ENCODE results near the gene FOXO3. TPM values are rescaled to one million over a fixed set of nuclear protein-coding genes. Genes with fewer than 3 reads are reported as not detected.
A peak's percentile ranks its signal among the peaks of the same experiment; 100 is the strongest.
"Not testable (repeated sequence)": the region's sequence is repeated elsewhere in the genome, so short reads cannot be mapped to it uniquely, and the experiment has no call there.

FOXO3 gene
- total RNA-seq, 2 donors from 2014 or later = 33.4 to 61.7 TPM

DNA sequence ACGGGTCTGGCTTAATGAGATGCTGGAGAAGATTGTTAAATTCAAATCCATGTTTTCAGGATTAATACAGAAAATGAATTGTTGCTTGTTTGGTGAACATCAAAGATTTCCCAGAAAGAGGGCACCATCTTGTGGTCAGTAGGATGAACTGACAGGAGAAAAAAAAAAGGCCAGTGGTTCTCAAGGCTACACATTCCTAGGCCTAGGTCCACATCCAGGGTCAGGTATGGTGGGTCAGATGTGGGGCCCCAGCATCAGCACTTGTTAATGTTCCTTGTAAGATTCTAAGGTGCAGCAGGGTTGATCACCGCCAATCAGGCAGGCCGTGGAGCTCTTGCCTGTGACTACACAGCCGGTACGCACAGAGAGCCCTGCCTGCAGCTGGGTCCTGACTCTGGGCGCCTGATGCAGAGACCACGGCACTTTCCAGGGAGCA lies 34.0 kb upstream of the FOXO3 start:
- no peaks in the 10 kb centered on the region for H3K9me3 ChIP-seq
- H3K27ac ChIP-seq = no peak overlapping the region
- H3K27me3 ChIP-seq = no peaks in the 10 kb centered on the region
- H3K4me3 ChIP-seq = no peak overlapping the region
- no peak overlapping the region for H3K9ac ChIP-seq (ENCODE audit: low read depth in 2 of 2, low read length in 2 of 2)
- no peaks in the 10 kb centered on the region for H3K4me1 ChIP-seq
- H3K36me3 ChIP-seq = no peaks in the 10 kb centered on the region
- DNase-seq = no peak
- intact Hi-C loops (cut with DNase I) = loop anchor here (5.0 to 10.0 kb wide), 2 partner anchors 414 to 552 kb away; no protein-coding TSS in a partner anchor
- TF ChIP-seq, protein P1, sequence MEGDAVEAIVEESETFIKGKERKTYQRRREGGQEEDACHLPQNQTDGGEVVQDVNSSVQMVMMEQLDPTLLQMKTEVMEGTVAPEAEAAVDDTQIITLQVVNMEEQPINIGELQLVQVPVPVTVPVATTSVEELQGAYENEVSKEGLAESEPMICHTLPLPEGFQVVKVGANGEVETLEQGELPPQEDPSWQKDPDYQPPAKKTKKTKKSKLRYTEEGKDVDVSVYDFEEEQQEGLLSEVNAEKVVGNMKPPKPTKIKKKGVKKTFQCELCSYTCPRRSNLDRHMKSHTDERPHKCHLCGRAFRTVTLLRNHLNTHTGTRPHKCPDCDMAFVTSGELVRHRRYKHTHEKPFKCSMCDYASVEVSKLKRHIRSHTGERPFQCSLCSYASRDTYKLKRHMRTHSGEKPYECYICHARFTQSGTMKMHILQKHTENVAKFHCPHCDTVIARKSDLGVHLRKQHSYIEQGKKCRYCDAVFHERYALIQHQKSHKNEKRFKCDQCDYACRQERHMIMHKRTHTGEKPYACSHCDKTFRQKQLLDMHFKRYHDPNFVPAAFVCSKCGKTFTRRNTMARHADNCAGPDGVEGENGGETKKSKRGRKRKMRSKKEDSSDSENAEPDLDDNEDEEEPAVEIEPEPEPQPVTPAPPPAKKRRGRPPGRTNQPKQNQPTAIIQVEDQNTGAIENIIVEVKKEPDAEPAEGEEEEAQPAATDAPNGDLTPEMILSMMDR (IDR thresholded peaks at IDR 0.05) = peak; percentile 62

DNA sequence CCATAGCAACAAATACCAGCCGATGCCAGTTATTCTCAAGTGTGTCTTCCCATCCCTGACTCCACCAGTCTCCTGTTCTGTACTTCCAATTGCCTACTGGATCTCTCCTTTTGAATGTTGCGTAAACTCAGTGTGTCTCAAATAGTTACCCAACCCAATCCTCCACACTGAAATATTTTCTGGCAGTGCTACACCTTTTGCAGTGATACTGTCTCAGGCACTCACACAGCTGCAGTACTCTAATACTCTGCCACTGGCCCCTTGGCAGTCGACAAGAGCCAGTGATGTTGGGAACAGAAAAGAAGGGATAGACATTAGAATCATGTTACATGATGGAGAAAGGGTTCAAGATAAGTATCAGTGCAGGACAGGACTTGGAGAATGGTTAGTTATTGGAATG lies 31.8 kb upstream of the FOXO3 start:
- Histone ChIP-seq H3K36me3 (no peaks in the 10 kb centered on the region), H3K9me3 (no peaks in the 10 kb centered on the region), H3K9ac (ENCODE audit: low read depth in 2 of 2, low read length in 2 of 2) (no peak overlapping the region), H3K27ac (no peak overlapping the region), H3K4me1 (no peaks in the 10 kb centered on the region), H3K27me3 (no peaks in the 10 kb centered on the region), H3K4me3 (no peak overlapping the region)
- no peak for DNase-seq
- intact Hi-C loops (cut with DNase I) = loop anchor here (5.0 to 10.0 kb wide), 2 partner anchors 417 to 554 kb away; no protein-coding TSS in a partner anchor
- TF ChIP-seq, protein P1 (IDR thresholded peaks at IDR 0.05) = no peak

DNA sequence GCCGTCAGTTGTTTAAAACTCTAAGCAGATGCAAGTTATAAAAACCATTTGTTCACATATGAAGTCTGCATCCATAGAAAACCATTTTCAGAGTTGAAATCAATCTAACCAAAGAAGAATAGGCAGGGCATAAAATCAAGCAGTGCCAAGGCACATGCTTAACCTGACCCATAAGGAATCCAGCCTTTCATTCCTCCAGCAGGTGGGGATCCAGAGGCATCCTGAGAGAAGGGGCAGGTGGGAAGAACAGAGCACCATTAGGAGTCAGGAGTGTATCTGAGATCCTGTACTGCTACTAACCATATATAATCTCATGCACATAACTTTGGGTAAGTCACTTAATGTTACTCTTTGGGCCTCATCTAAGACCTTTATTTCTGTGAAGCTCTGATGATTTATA lies 29.4 kb upstream of the FOXO3 start:
- Histone ChIP-seq H3K9me3 (no peaks in the 10 kb centered on the region), H3K4me1 (no peaks in the 10 kb centered on the region), H3K27ac (no peak overlapping the region), H3K36me3 (no peaks in the 10 kb centered on the region), H3K9ac (ENCODE audit: low read depth in 2 of 2, low read length in 2 of 2) (no peak overlapping the region), H3K27me3 (no peaks in the 10 kb centered on the region), H3K4me3 (no peak overlapping the region)
- TF ChIP-seq, protein P1 (IDR thresholded peaks at IDR 0.05) = no peak
- intact Hi-C loops (cut with DNase I) = no loop called here
- DNase-seq = no peak

DNA sequence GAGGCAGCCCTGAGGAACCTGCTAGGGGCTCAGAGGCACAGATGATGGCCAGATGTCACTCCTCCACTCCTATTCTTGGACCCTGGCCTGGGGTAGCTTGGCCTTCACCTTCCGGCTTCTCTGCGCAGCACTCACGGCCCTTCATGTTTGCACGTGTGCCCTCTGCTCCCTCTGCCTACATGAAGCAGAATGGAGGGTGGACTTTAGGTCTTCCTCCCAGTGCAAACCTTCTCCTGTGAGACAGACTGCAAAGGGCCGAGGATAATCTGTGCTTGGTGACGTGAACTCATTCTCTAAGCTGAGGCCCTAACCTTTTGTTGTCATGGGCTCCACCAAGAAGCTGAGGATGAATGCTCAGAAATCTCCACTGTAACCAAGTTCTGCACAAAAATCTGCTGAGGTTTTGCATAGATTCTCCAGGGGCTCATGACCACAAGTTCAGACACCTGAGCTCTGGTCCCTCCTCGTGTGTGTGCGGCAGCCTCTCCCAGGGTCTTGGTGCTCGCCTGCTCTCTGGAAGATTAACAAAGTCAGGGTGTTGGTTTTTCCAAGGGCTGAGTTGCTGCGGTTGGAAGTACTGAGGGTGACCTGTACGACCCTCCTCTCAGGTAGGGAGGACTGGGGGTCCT lies 25.5 kb upstream of the FOXO3 start:
- Histone ChIP-seq H3K9ac (ENCODE audit: low read depth in 2 of 2, low read length in 2 of 2) (no peak overlapping the region), H3K4me3 (no peak overlapping the region), H3K9me3 (no peaks in the 10 kb centered on the region), H3K4me1 (no peaks in the 10 kb centered on the region), H3K27ac (no peak overlapping the region), H3K36me3 (no peaks in the 10 kb centered on the region), H3K27me3 (no peaks in the 10 kb centered on the region)
- intact Hi-C loops (cut with DNase I) = no loop called here
- DNase-seq = no peak
- TF ChIP-seq, protein P1 (IDR thresholded peaks at IDR 0.05) = no peak

DNA sequence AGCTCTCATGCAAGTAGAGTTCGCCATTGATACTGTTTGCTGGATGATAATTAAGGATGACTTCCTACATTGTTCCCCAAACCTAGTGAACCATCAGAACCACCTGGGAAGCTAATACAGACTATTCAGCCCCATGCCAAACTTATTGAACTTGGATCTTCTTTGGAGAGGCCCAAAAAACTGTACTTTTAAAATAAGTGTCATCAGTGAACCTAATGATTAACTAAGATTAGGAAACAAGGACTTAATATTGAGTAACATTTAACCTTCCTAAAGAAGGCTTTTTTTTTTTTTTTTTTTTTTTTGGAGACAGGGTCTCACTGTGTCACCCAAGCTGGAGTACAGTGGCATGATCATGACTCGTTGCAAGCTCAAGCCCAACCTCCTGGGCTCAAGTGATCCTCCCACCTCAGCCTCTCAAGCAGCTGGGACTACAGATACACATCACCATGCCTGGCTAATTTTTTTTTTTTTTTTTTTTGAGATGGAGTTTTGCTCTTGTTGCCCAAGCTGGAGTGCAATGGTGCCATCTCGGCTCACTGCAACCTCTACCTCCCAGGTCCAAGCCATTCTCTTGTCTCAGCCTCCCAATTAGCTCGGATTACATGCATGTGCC lies 24.7 kb upstream of the FOXO3 start:
- H3K27ac ChIP-seq; DNase-seq; intact Hi-C loops (cut with DNase I); H3K4me1 ChIP-seq; H3K9me3 ChIP-seq; H3K36me3 ChIP-seq; H3K4me3 ChIP-seq; H3K27me3 ChIP-seq; H3K9ac ChIP-seq (ENCODE audit: low read depth in 2 of 2, low read length in 2 of 2): not testable (repeated sequence)
